ENCODE results near the gene THYN1.

DNA sequence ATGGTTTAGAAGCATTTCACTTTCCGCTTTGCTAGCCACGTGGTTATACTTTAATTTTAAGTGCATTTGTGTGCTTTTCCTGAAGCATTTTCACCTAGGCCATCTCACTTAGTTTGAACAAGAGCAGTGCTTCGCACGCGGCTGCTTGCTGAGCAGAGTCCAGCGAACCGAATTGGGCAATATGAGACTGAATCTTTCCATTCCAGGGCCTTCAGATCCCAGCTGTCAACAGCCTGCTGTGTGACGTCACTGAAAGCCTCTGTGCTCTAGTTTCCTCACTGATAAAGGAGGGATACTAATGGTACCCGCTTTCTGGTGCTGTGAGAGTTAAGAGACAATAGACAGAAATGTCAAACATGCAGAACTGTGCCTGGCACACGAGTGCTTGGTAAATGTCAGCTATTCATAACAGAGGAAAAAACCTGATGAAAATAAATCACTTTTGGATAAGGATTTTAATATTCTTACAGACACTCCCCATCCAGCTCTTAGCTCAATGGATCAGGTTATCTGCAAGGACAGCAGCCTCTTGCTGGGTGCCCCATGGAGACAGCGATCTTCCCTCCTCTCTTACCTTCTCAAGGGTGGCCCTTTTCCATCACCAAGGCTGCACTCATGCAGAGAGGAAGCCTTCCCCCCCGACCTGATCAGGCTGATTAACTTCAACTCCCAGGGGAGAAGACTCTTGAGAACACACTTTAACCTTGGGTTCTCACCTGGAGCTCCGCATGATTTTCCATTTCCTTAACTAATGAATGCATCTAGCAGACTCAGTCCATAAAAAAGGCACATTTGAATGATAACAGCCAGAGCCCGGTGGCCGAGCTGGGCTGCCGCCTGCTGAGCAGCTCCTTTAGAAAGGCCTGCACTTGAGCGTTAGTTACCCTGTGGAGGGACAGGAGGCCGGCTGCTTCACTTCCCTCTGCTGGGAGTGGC, 19.5 kb upstream of the THYN1 start:
- TF ChIP-seq POLR2A (IDR thresholded peaks at IDR 0.05) = no peak
- TF ChIP-seq, protein P1, sequence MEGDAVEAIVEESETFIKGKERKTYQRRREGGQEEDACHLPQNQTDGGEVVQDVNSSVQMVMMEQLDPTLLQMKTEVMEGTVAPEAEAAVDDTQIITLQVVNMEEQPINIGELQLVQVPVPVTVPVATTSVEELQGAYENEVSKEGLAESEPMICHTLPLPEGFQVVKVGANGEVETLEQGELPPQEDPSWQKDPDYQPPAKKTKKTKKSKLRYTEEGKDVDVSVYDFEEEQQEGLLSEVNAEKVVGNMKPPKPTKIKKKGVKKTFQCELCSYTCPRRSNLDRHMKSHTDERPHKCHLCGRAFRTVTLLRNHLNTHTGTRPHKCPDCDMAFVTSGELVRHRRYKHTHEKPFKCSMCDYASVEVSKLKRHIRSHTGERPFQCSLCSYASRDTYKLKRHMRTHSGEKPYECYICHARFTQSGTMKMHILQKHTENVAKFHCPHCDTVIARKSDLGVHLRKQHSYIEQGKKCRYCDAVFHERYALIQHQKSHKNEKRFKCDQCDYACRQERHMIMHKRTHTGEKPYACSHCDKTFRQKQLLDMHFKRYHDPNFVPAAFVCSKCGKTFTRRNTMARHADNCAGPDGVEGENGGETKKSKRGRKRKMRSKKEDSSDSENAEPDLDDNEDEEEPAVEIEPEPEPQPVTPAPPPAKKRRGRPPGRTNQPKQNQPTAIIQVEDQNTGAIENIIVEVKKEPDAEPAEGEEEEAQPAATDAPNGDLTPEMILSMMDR (IDR thresholded peaks at IDR 0.05) = no peak
- no peak for TF ChIP-seq POLR2AphosphoS5 (IDR thresholded peaks at IDR 0.05)
